H9 (cell line): Measurements from ENCODE around the gene UMAD1. TPM values are rescaled to one million over a fixed set of nuclear protein-coding genes. Genes with fewer than 3 reads are reported as not detected.

Experiments
- DNase-seq: peaks from one replicate; pipeline ENCODE4 v3.0.0-alpha.2; 2017
- H2AFZ ChIP-seq: one replicate; pipeline ENCODE4 v1.6.1; 2013; ENCODE audit warnings: mild to moderate bottlenecking, low read length, control low read depth, moderate library complexity
- H2AK5ac ChIP-seq: 2 replicates; pipeline ENCODE4 v1.6.1; 2013; ENCODE audit warnings: low read length, control low read depth, mixed read lengths; ENCODE audit not compliant: insufficient read length
- H2BK120ac ChIP-seq: one replicate; pipeline ENCODE4 v1.6.1; 2013; ENCODE audit warnings: low read depth, mild to moderate bottlenecking, low read length, control low read depth, inconsistent platforms; ENCODE audit not compliant: poor library complexity, severe bottlenecking
- H2BK12ac ChIP-seq: 2 replicates; pipeline ENCODE4 v1.6.1; 2013; ENCODE audit warnings: low read length, control low read depth, mixed read lengths, low read depth; ENCODE audit not compliant: insufficient read length
- H2BK15ac ChIP-seq: 2 replicates; pipeline ENCODE4 v1.6.1; 2013; ENCODE audit warnings: low read depth, low read length, control low read depth
- H2BK20ac ChIP-seq: one replicate; pipeline ENCODE4 v1.6.1; 2013; ENCODE audit warnings: low read depth, mild to moderate bottlenecking, low read length, control low read depth, inconsistent platforms; ENCODE audit not compliant: poor library complexity, severe bottlenecking
- H2BK5ac ChIP-seq: 2 replicates; pipeline ENCODE4 v1.6.1; 2013; ENCODE audit warnings: low read length, control low read depth, mixed read lengths; ENCODE audit not compliant: insufficient read length
- H3K14ac ChIP-seq: 2 replicates; pipeline ENCODE4 v1.6.1; 2013; ENCODE audit warnings: low read length, control low read depth; ENCODE audit not compliant: insufficient read depth
- H3K18ac ChIP-seq: 2 replicates; pipeline ENCODE4 v1.6.1; 2013; ENCODE audit warnings: low read depth, mild to moderate bottlenecking, mixed read lengths, low read length, control low read depth; ENCODE audit not compliant: insufficient read length
- H3K23ac ChIP-seq: 2 replicates; pipeline ENCODE4 v1.6.1; 2013; ENCODE audit warnings: low read length, control low read depth, mixed read lengths, low read depth; ENCODE audit not compliant: insufficient read length
- H3K23me2 ChIP-seq: 2 replicates; pipeline ENCODE4 v1.6.1; 2013; ENCODE audit warnings: low read depth, mild to moderate bottlenecking, mixed read lengths, low read length, control low read depth; ENCODE audit not compliant: insufficient read length, poor library complexity, severe bottlenecking
- H3K27ac ChIP-seq: 2 replicates; pipeline ENCODE4 v1.5.1; 2013; ENCODE audit warnings: low read length, control low read depth, mixed read lengths, low read depth; ENCODE audit not compliant: insufficient read length
- H3K27me3 ChIP-seq: 2 replicates; pipeline ENCODE4 v1.6.1; 2013; ENCODE audit warnings: low read length, control low read depth, inconsistent platforms; ENCODE audit not compliant: insufficient read depth
- H3K4ac ChIP-seq: 2 replicates; pipeline ENCODE4 v1.6.1; 2013; ENCODE audit warnings: low read depth, mild to moderate bottlenecking, control low read depth, inconsistent platforms, low read length, moderate library complexity
- H3K4me1 ChIP-seq: 2 replicates; pipeline ENCODE4 v1.6.1; 2013; ENCODE audit warnings: low read length, control low read depth, inconsistent platforms; ENCODE audit not compliant: insufficient read depth
- H3K4me2 ChIP-seq: 2 replicates; pipeline ENCODE4 v1.6.1; 2013; ENCODE audit warnings: low read length, control low read depth, mixed read lengths; ENCODE audit not compliant: insufficient read length, insufficient read depth
- H3K56ac ChIP-seq: 2 replicates; pipeline ENCODE4 v1.6.1; 2013; ENCODE audit warnings: low read depth, mild to moderate bottlenecking, mixed read lengths, low read length, control low read depth; ENCODE audit not compliant: insufficient read length
- H3K79me1 ChIP-seq: 2 replicates; pipeline ENCODE4 v1.6.1; 2013; ENCODE audit warnings: low read depth, mild to moderate bottlenecking, moderate library complexity, low read length, control low read depth, inconsistent platforms; ENCODE audit not compliant: insufficient read depth, poor library complexity, severe bottlenecking
- H3K79me2 ChIP-seq: 2 replicates; pipeline ENCODE4 v1.6.1; 2013; ENCODE audit warnings: low read length, control low read depth, inconsistent platforms; ENCODE audit not compliant: insufficient read depth
- H3K9ac ChIP-seq: 2 replicates; pipeline ENCODE4 v1.6.1; 2013; ENCODE audit warnings: low read length, control low read depth, mixed read lengths; ENCODE audit not compliant: insufficient read length; ENCODE audit errors: extremely low read depth
- H3K9me3 ChIP-seq: one replicate; pipeline ENCODE4 v1.6.1; 2013; ENCODE audit warnings: low read depth, low read length, inconsistent platforms; ENCODE audit not compliant: control insufficient read depth
- H3T11ph ChIP-seq: one replicate; pipeline ENCODE4 v1.6.1; 2013; ENCODE audit warnings: mild to moderate bottlenecking, low read length, control low read depth, inconsistent platforms
- H4K20me1 ChIP-seq: one replicate; pipeline ENCODE4 v1.6.1; 2013; ENCODE audit not compliant: control insufficient read depth, insufficient read length, insufficient read depth
- H4K5ac ChIP-seq: 2 replicates; pipeline ENCODE4 v1.6.1; 2013; ENCODE audit warnings: low read depth, mild to moderate bottlenecking, mixed read lengths, low read length, control low read depth; ENCODE audit not compliant: insufficient read length
- H4K8ac ChIP-seq: replicated peaks from 2 replicates; pipeline ENCODE4 v1.6.1; 2013; ENCODE audit warnings: low read length, control low read depth, mixed read lengths, low read depth; ENCODE audit not compliant: insufficient read length
- H4K91ac ChIP-seq: 2 replicates; pipeline ENCODE4 v1.6.1; 2013; ENCODE audit warnings: low read depth, mild to moderate bottlenecking, moderate library complexity, mixed read lengths, low read length, control low read depth; ENCODE audit not compliant: insufficient read length
- H3K27ac Mint-ChIP-seq, 3 experiments: 2 replicates in 2 of 3; 3 replicates in 1 of 3; pipeline ENCODE4 v1.8.0; 2020 to 2021; ENCODE audit warnings: mixed read lengths in 3 of 3, mild to moderate bottlenecking in 1 of 3, moderate library complexity in 1 of 3
- H3K27me3 Mint-ChIP-seq: 2 replicates; pipeline ENCODE4 v1.8.0; 2021; ENCODE audit warnings: low read depth, mild to moderate bottlenecking, moderate library complexity, mixed read lengths
- H3K36me3 Mint-ChIP-seq, 3 experiments: 2 replicates in 2 of 3; 3 replicates in 1 of 3; pipeline ENCODE4 v1.8.0; 2020 to 2021; ENCODE audit warnings: low read depth in 3 of 3, mixed read lengths in 3 of 3; ENCODE audit not compliant: insufficient read depth in 1 of 3
- H3K4me1 Mint-ChIP-seq, 2 experiments: 2 replicates each; pipeline ENCODE4 v1.8.0; 2020; ENCODE audit warnings: mixed read lengths in 2 of 2
- H3K4me3 Mint-ChIP-seq, 2 experiments: 2 replicates in 1 of 2; 3 replicates in 1 of 2; pipeline ENCODE4 v1.8.0; 2020 to 2021; ENCODE audit warnings: mild to moderate bottlenecking in 2 of 2, mixed read lengths in 2 of 2, moderate library complexity in 1 of 2
- H3K9me3 Mint-ChIP-seq, 2 experiments: 2 replicates in 1 of 2; 3 replicates in 1 of 2; pipeline ENCODE4 v1.8.0; 2020; ENCODE audit warnings: mild to moderate bottlenecking in 2 of 2, mixed read lengths in 2 of 2, moderate library complexity in 1 of 2
- CTCF ChIP-seq: fragments of 200-600 bp; sonication (generic); conservative IDR thresholded peaks from 3 replicates; pipeline ENCODE4 v1.8.0; 2021; ENCODE audit warnings: antibody characterized with exemption, mild to moderate bottlenecking
- WGBS: extraction: QIAGEN DNeasy Blood & Tissue Kit; methylation state at CpG from one replicate; pipeline ENCODE4 v1.1.7; 2013; ENCODE audit warnings: missing lambda C conversion rate, low lambda C conversion rate, mixed read lengths; ENCODE audit not compliant: insufficient read length; ENCODE audit errors: extremely low coverage; 5-methylcytosine and 5-hydroxymethylcytosine counted together
- total RNA-seq: library from RNA; stranded (reverse); gene quantifications from 2 replicates; pipeline ENCODE4 v1.2.1, GENCODE V29; 2021

The UMAD1 gene
- total RNA-seq, 1 experiment from 2014 or later = 8.9 TPM

- Histone ChIP-seq H3K9me3 (no peaks in the 10 kb centered on the region), H2BK12ac (no peak overlapping the region), H3K79me1 (no peaks in the 10 kb centered on the region), H3K56ac (no peak overlapping the region), H3T11ph (no peak overlapping the region), H3K14ac (no peak overlapping the region), H2BK5ac (no peak overlapping the region), H3K23me2 (no peaks in the 10 kb centered on the region), H2BK120ac (no peak overlapping the region), H2AK5ac (no peak overlapping the region), H3K4me2 (no peak overlapping the region), H3K23ac (no peak overlapping the region), H4K20me1 (no peaks in the 10 kb centered on the region), H3K79me2 (no peaks in the 10 kb centered on the region), H3K27ac (no peak overlapping the region), H4K8ac (no peak overlapping the region), H2BK20ac (no peak overlapping the region), H3K9ac (no peak overlapping the region), H3K18ac (no peak overlapping the region), H4K5ac (no peak overlapping the region), H3K27me3 (no peaks in the 10 kb centered on the region), H4K91ac (no peak overlapping the region), H2AFZ (no peak overlapping the region), H3K4ac (no peak overlapping the region), H3K4me1 (no peaks in the 10 kb centered on the region), H2BK15ac (no peak overlapping the region)
- no peak overlapping the region for H3K27ac Mint-ChIP-seq
- DNase-seq = no peak
- no peaks in the 10 kb centered on the region for H3K27me3 Mint-ChIP-seq
- no peaks in the 10 kb centered on the region for H3K36me3 Mint-ChIP-seq
- no peak for TF ChIP-seq CTCF
- H3K4me1 Mint-ChIP-seq = peaks cover 8 to 10% of the 10 kb centered on the region in 2 experiments
- no peaks in the 10 kb centered on the region for H3K9me3 Mint-ChIP-seq
- WGBS = no CpG with 5 or more reads among the region's 4 CpGs
- no peak overlapping the region for H3K4me3 Mint-ChIP-seq
Observed at GRCh38 chr7:7746458-7746857, 105.9 kb downstream of the UMAD1 start.
